SK-N-SH treated with all-trans-retinoic acid at 6 μM for 48 hours (cell line): Measurements from ENCODE around the gene RGL4.
"Not testable (repeated sequence)": the region's sequence is repeated elsewhere in the genome, so short reads cannot be mapped to it uniquely, and the experiment has no call there.

ENCODE experiments used
- ATAC-seq: fragments of 200-7000 bp; cut with Tn5 transposase; 3 replicates; pipeline ENCODE4 v1.9.1; 2020; ENCODE audit warnings: mild to moderate bottlenecking, moderate library complexity
- ARNTL ChIP-seq: fragments of 450-650 bp; formaldehyde crosslinking; IDR thresholded peaks from 2 replicates; pipeline ENCODE4 v1.5.0; 2020; ENCODE audit warnings: low read depth, mild to moderate bottlenecking, moderate library complexity, borderline replicate concordance
- BACH2 ChIP-seq: fragments of 250-450 bp; sonication (Bioruptor Pico); IDR thresholded peaks from 2 replicates; pipeline ENCODE4 v1.9.0; 2021; ENCODE audit warnings: mild to moderate bottlenecking, borderline replicate concordance
- CREB5 ChIP-seq: fragments of 250-450 bp; sonication (Bioruptor Pico); IDR thresholded peaks from 2 replicates; pipeline ENCODE4 v1.5.1; 2020; ENCODE audit warnings: low read depth, mild to moderate bottlenecking, moderate library complexity
- CSDC2 ChIP-seq: fragments of 250-450 bp; sonication (Bioruptor Pico); IDR thresholded peaks from 2 replicates; pipeline ENCODE4 v1.5.0; 2020; ENCODE audit warnings: mild to moderate bottlenecking, moderate library complexity
- CSRNP3 ChIP-seq: fragments of 250-450 bp; sonication (Bioruptor Pico); IDR thresholded peaks from 2 replicates; pipeline ENCODE4 v1.5.1; 2021; ENCODE audit warnings: mild to moderate bottlenecking, moderate library complexity
- ESRRG ChIP-seq: fragments of 250-450 bp; sonication (Bioruptor Pico); IDR thresholded peaks from 2 replicates; pipeline ENCODE4 v1.6.1; 2021; ENCODE audit warnings: mild to moderate bottlenecking
- GLIS3 ChIP-seq: fragments of 250-450 bp; sonication (Bioruptor Pico); IDR thresholded peaks from 2 replicates; pipeline ENCODE4 v1.5.0; 2020; ENCODE audit warnings: mild to moderate bottlenecking, moderate library complexity
- ISL1 ChIP-seq: fragments of 250-450 bp; sonication (Bioruptor Pico); IDR thresholded peaks from 2 replicates; pipeline ENCODE4 v2.1.2; 2022; ENCODE audit warnings: mild to moderate bottlenecking, moderate library complexity
- OSR1 ChIP-seq: fragments of 250-450 bp; sonication (Bioruptor Pico); IDR thresholded peaks from 2 replicates; pipeline ENCODE4 v1.8.0; 2022; ENCODE audit warnings: moderate library complexity, mild to moderate bottlenecking, inconsistent platforms
- PATZ1 ChIP-seq: fragments of 250-450 bp; sonication (Bioruptor Pico); IDR thresholded peaks from 2 replicates; pipeline ENCODE4 v1.8.0; 2020; ENCODE audit warnings: mild to moderate bottlenecking, moderate library complexity, borderline replicate concordance
- POU6F1 ChIP-seq: fragments of 250-450 bp; sonication (Bioruptor Pico); IDR thresholded peaks from 2 replicates; pipeline ENCODE4 v1.8.0; 2021; ENCODE audit warnings: low read depth, mild to moderate bottlenecking, moderate library complexity, borderline replicate concordance
- PPARA ChIP-seq: fragments of 250-450 bp; sonication (Bioruptor Pico); IDR thresholded peaks from 2 replicates; pipeline ENCODE4 v1.5.0; 2020; ENCODE audit warnings: mild to moderate bottlenecking, borderline replicate concordance
- RARB ChIP-seq: fragments of 250-450 bp; sonication (Bioruptor Pico); IDR thresholded peaks from 2 replicates; pipeline ENCODE4 v1.8.0; 2021; ENCODE audit warnings: mild to moderate bottlenecking, moderate library complexity
- SNAI2 ChIP-seq: fragments of 250-450 bp; sonication (Bioruptor Pico); IDR thresholded peaks from 2 replicates; pipeline ENCODE4 v1.5.0; 2020; ENCODE audit warnings: mild to moderate bottlenecking, moderate library complexity
- TCF4 ChIP-seq: fragments of 250-450 bp; sonication (Bioruptor Pico); IDR thresholded peaks from 2 replicates; pipeline ENCODE4 v1.8.0; 2021; ENCODE audit warnings: mild to moderate bottlenecking, moderate library complexity, borderline replicate concordance
- TOX ChIP-seq: fragments of 250-450 bp; sonication (Bioruptor Pico); IDR thresholded peaks from 2 replicates; pipeline ENCODE4 v1.8.0; 2021; ENCODE audit warnings: mild to moderate bottlenecking, moderate library complexity, borderline replicate concordance
- TSHZ2 ChIP-seq: fragments of 250-450 bp; sonication (Bioruptor Pico); IDR thresholded peaks from 2 replicates; pipeline ENCODE4 v1.5.0; 2020; ENCODE audit warnings: mild to moderate bottlenecking, moderate library complexity
- ZC3H10 ChIP-seq: fragments of 250-450 bp; sonication (Bioruptor Pico); IDR thresholded peaks from 2 replicates; pipeline ENCODE4 v1.5.1; 2021; ENCODE audit warnings: mild to moderate bottlenecking, moderate library complexity
- ZFP3 ChIP-seq: fragments of 250-450 bp; sonication (Bioruptor Pico); IDR thresholded peaks from 2 replicates; pipeline ENCODE4 v1.5.0; 2020; ENCODE audit warnings: mild to moderate bottlenecking, moderate library complexity
- ZFP30 ChIP-seq: fragments of 450-650 bp; formaldehyde crosslinking; IDR thresholded peaks from 2 replicates; pipeline ENCODE4 v1.5.0; 2022; ENCODE audit warnings: mild to moderate bottlenecking, moderate library complexity
- ZNF565 ChIP-seq: fragments of 450-650 bp; formaldehyde crosslinking; conservative IDR thresholded peaks from 2 replicates; pipeline ENCODE4 v1.5.0; 2020; ENCODE audit warnings: low read depth, mild to moderate bottlenecking, moderate library complexity
- ZNF70 ChIP-seq: fragments of 450-650 bp; formaldehyde crosslinking; IDR thresholded peaks from 2 replicates; pipeline ENCODE4 v1.5.0; 2020; ENCODE audit warnings: mild to moderate bottlenecking, moderate library complexity
- ZNF8 ChIP-seq: fragments of 450-650 bp; formaldehyde crosslinking; IDR thresholded peaks from 2 replicates; pipeline ENCODE4 v1.5.0; 2020; ENCODE audit warnings: mild to moderate bottlenecking, moderate library complexity

Gene RGL4

GRCh38 chr22:23722160-23722559 is 31.3 kb downstream of the RGL4 start:
- TF ChIP-seq CSDC2 (CRISPR knock-in tag) (no peak), TSHZ2 (no peak), TCF4 (CRISPR knock-in tag) (no peak), PPARA (CRISPR knock-in tag) (no peak), ARNTL (CRISPR knock-in tag) (no peak), ZFP30 (no peak), CREB5 (no peak), ISL1 (no peak), ESRRG (CRISPR knock-in tag) (no peak), ZNF70 (no peak), GLIS3 (no peak), CSRNP3 (no peak), ZC3H10 (CRISPR knock-in tag) (no peak), BACH2 (CRISPR knock-in tag) (no peak), OSR1 (CRISPR knock-in tag) (no peak), ZFP3 (no peak), SNAI2 (CRISPR knock-in tag) (no peak), RARB (no peak)
- ATAC-seq, result no peak

- ATAC-seq, result no peak
- TF ChIP-seq ISL1, result no peak
- no peak for TF ChIP-seq TOX (CRISPR knock-in tag)
- no peak for TF ChIP-seq ZFP30
- TF ChIP-seq TCF4 (CRISPR knock-in tag), result no peak
- no peak for TF ChIP-seq PATZ1 (CRISPR knock-in tag)
- TF ChIP-seq ZNF8 (CRISPR knock-in tag), result no peak
- no peak for TF ChIP-seq OSR1 (CRISPR knock-in tag)
- TF ChIP-seq CSDC2 (CRISPR knock-in tag), result no peak
- TF ChIP-seq ZNF565 (CRISPR knock-in tag), result no peak
- TF ChIP-seq ESRRG (CRISPR knock-in tag), result no peak
- TF ChIP-seq ZNF70, result no peak
- TF ChIP-seq CSRNP3, result no peak
- TF ChIP-seq RARB, result no peak
- no peak for TF ChIP-seq GLIS3
- no peak for TF ChIP-seq POU6F1 (CRISPR knock-in tag)
- no peak for TF ChIP-seq BACH2 (CRISPR knock-in tag)
- no peak for TF ChIP-seq ZFP3
- TF ChIP-seq ZC3H10 (CRISPR knock-in tag), result no peak
- no peak for TF ChIP-seq SNAI2 (CRISPR knock-in tag)
Observed at GRCh38 chr22:23722724-23723123, 31.9 kb downstream of the RGL4 start.

GRCh38 chr22:23728108-23728507 is 37.3 kb downstream of the RGL4 start:
- not testable (repeated sequence) for ATAC-seq
